BLaER1 treated with 17β-estradiol and CSF1 and Interleukin-3, amounts not matched to agents 10 nM and 100 nM (cell line): Measurements from ENCODE around the gene CYREN.
A peak's percentile ranks its signal among the peaks of the same experiment; 100 is the strongest.
"Not testable (repeated sequence)": the region's sequence is repeated elsewhere in the genome, so short reads cannot be mapped to it uniquely, and the experiment has no call there.

ENCODE experiments used
- H3K27ac ChIP-seq, 11 experiments: shearing (Covaris generic); formaldehyde crosslinking; 2 replicates each; pipeline ENCODE4 v1.8.1; 2022
- H3K27me3 ChIP-seq, 11 experiments: shearing (Covaris generic); formaldehyde crosslinking; 2 replicates each; pipeline ENCODE4 v1.8.1; 2022
- H3K36me3 ChIP-seq, 11 experiments: shearing (Covaris generic); formaldehyde crosslinking; 2 replicates each; pipeline ENCODE4 v1.8.1; 2022
- H3K4me1 ChIP-seq, 10 experiments: shearing (Covaris generic); formaldehyde crosslinking; 2 replicates each; pipeline ENCODE4 v1.8.1; 2022
- H3K4me2 ChIP-seq, 11 experiments: shearing (Covaris generic); formaldehyde crosslinking; 2 replicates each; pipeline ENCODE4 v1.8.1; 2022
- H3K4me3 ChIP-seq, 10 experiments: shearing (Covaris generic); formaldehyde crosslinking; 2 replicates each; pipeline ENCODE4 v1.8.1; 2022
- H3K9ac ChIP-seq, 11 experiments: shearing (Covaris generic); formaldehyde crosslinking; 2 replicates each; pipeline ENCODE4 v1.8.1; 2022
- H3K9me3 ChIP-seq, 11 experiments: shearing (Covaris generic); formaldehyde crosslinking; replicated peaks in 1 of 11; 2 replicates each; pipeline ENCODE4 v1.8.1; 2022
- H4K20me1 ChIP-seq, 11 experiments: shearing (Covaris generic); formaldehyde crosslinking; 2 replicates each; pipeline ENCODE4 v1.8.1; 2022
- Cebpa-rat ChIP-seq, 11 experiments: shearing (Covaris generic); IDR thresholded peaks; 2 replicates each; pipeline ENCODE4 v1.8.1; 2022

Gene CYREN

GRCh38 chr7:135143885-135144668 lies 26.4 kb downstream of the CYREN start:
- H3K36me3 ChIP-seq, result no peaks in the 10 kb centered on the region
- H3K4me1 ChIP-seq, result peaks cover 19 to 29% (median 22%) of the 10 kb centered on the region in 10 experiments
- no peak overlapping the region for H3K4me3 ChIP-seq
- H3K9ac ChIP-seq, result no peak overlapping the region
- no peaks in the 10 kb centered on the region for H4K20me1 ChIP-seq
- TF ChIP-seq Cebpa-rat (IDR thresholded peaks at IDR 0.05), result no peak
- no peaks in the 10 kb centered on the region for H3K27me3 ChIP-seq
- H3K27ac ChIP-seq, result no peak overlapping the region
- H3K4me2 ChIP-seq, result peak overlapping the region in 1 of 11 experiments; percentile 2; a peak in 3 of 22 replicates
- no peaks in the 10 kb centered on the region for H3K9me3 ChIP-seq

- TF ChIP-seq Cebpa-rat (IDR thresholded peaks at IDR 0.05), result no peak
- Histone ChIP-seq H4K20me1 (no peaks in the 10 kb centered on the region), H3K9ac (no peak overlapping the region), H3K9me3 (peaks cover 10 to 19% (median 17%) of the 10 kb centered on the region in 11 experiments), H3K4me3 (no peak overlapping the region), H3K27ac (no peak overlapping the region), H3K4me2 (no peak overlapping the region), H3K27me3 (no peaks in the 10 kb centered on the region), H3K36me3 (peaks cover 0 to 4% (median 0%) of the 10 kb centered on the region in 11 experiments; a peak in 2 of 22 replicates), H3K4me1 (peaks cover 0 to 3% (median 0%) of the 10 kb centered on the region in 10 experiments; a peak in 2 of 20 replicates)
Observed at GRCh38 chr7:135129579-135129978, 40.9 kb downstream of the CYREN start.

DNA sequence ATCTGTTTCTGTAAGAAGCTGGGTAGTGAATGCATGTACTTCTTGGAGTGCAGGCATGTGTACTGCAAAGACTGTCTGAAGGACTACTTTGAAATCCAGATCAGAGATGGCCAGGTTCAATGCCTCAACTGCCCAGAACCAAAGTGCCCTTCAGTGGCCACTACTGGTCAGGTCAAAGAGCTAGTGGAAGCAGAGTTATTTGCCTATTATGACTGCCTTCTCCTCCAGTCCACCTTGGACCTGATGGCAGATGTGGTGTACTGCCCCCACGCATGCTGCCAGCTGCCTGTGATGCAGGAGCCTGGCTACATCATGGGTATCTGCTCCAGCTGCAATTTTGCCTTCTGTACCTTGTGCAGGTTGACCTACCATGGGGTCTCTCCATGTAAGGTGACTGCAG lies 41.6 kb downstream of the CYREN start:
- Histone ChIP-seq H3K27me3 (no peaks in the 10 kb centered on the region), H3K36me3 (peaks cover 0 to 4% (median 0%) of the 10 kb centered on the region in 11 experiments; a peak in 2 of 22 replicates), H3K4me3 (no peak overlapping the region), H3K27ac (no peak overlapping the region), H3K9ac (no peak overlapping the region), H4K20me1 (no peaks in the 10 kb centered on the region), H3K4me2 (no peak overlapping the region), H3K9me3 (peaks cover 10 to 19% (median 17%) of the 10 kb centered on the region in 11 experiments), H3K4me1 (peaks cover 0 to 3% (median 0%) of the 10 kb centered on the region in 10 experiments; a peak in 2 of 20 replicates)
- no peak for TF ChIP-seq Cebpa-rat (IDR thresholded peaks at IDR 0.05)

DNA sequence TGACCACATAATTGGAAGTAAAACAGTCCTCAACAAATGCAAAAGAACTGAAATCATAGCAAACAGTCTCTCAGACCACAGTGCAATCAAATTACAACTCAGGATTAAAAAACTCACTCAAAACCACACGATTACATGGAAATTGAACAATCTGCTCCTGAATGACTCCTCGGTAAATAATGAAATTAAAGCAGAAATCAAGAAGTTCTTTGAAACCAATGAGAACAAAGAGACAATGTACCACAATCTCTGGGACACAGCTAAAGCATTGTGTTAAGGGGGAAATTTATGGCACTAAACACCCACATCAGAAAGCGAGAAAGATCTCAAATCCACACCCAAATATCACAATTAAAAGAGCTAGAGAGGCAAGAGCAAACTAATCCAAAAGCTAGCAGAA lies 45.9 kb downstream of the CYREN start:
- H3K9ac ChIP-seq, H4K20me1 ChIP-seq, H3K27ac ChIP-seq, H3K36me3 ChIP-seq, H3K27me3 ChIP-seq, H3K4me2 ChIP-seq, H3K4me3 ChIP-seq, H3K4me1 ChIP-seq: not testable (repeated sequence)
- peaks cover 27 to 37% (median 30%) of the 10 kb centered on the region in 11 experiments for H3K9me3 ChIP-seq

- peaks cover 0 to 3% (median 0%) of the 10 kb centered on the region in 10 experiments; a peak in 2 of 20 replicates for H3K4me1 ChIP-seq
- no peak overlapping the region for H3K27ac ChIP-seq
- TF ChIP-seq Cebpa-rat (IDR thresholded peaks at IDR 0.05), result no peak
- no peaks in the 10 kb centered on the region for H3K27me3 ChIP-seq
- H3K9ac ChIP-seq, result no peak overlapping the region
- H3K9me3 ChIP-seq, result peaks cover 32 to 42% (median 37%) of the 10 kb centered on the region in 11 experiments
- H3K36me3 ChIP-seq, result peaks cover 0 to 8% (median 0%) of the 10 kb centered on the region in 11 experiments; a peak in 4 of 22 replicates
- 0 out of 22 replicates have a peak overlapping the region, but pooled peaks of 1 of the 11 experiments have one; percentile 0 for H3K4me2 ChIP-seq
- H4K20me1 ChIP-seq, result no peaks in the 10 kb centered on the region
- H3K4me3 ChIP-seq, result no peak overlapping the region
Observed at GRCh38 chr7:135121868-135122267, 48.6 kb downstream of the CYREN start.

- Histone ChIP-seq H3K4me1 (no peaks in the 10 kb centered on the region), H3K27me3 (no peaks in the 10 kb centered on the region), H3K4me2 (no peak overlapping the region), H4K20me1 (no peaks in the 10 kb centered on the region), H3K9me3 (peaks cover 28 to 34% (median 31%) of the 10 kb centered on the region in 11 experiments), H3K36me3 (peaks cover 0 to 8% (median 0%) of the 10 kb centered on the region in 11 experiments; a peak in 4 of 22 replicates), H3K9ac (no peak overlapping the region), H3K4me3 (no peak overlapping the region), H3K27ac (no peak overlapping the region)
- TF ChIP-seq Cebpa-rat (IDR thresholded peaks at IDR 0.05), result no peak
Observed at GRCh38 chr7:135117096-135117495, 53.4 kb downstream of the CYREN start.
